Prostate gland (tissue), 2 donors: ENCODE results near the gene RBFOX2. TPM values are rescaled to one million over a fixed set of nuclear protein-coding genes. Genes with fewer than 3 reads are reported as not detected.

Experiments used
- DNase-seq: peaks from one replicate; pipeline ENCODE4 v3.0.0-alpha.2; 2019; ENCODE audit warnings: low spot score
- H3K27ac ChIP-seq, 2 donors: fragments of 200-600 bp; sonication (generic); 2 replicates each; pipeline ENCODE4 v1.5.1; 2017 to 2019
- H3K27me3 ChIP-seq: fragments of 200-600 bp; sonication (generic); replicated peaks from 2 replicates; pipeline ENCODE4 v1.5.1; 2019; ENCODE audit not compliant: insufficient read depth
- H3K36me3 ChIP-seq, 2 donors: fragments of 200-600 bp; sonication (generic); 1 replicate in 1 of 2; 2 replicates in 1 of 2; pipeline versions ENCODE4 v1.5.1 to v1.8.1; 2017 to 2019
- H3K4me1 ChIP-seq: fragments of 200-600 bp; sonication (generic); replicated peaks from 2 replicates; pipeline ENCODE4 v1.5.1; 2019
- H3K4me3 ChIP-seq, 2 donors: fragments of 200-600 bp; sonication (generic); 2 replicates each; pipeline ENCODE4 v1.5.1; 2017 to 2019
- H3K9me3 ChIP-seq: fragments of 200-600 bp; sonication (generic); 2 replicates; pipeline ENCODE4 v1.5.1; 2017
- CTCF ChIP-seq, 4 experiments: fragments of 200-600 bp in 2 of 4; fragments of 450-650 bp in 2 of 4; sonication (generic) in 2 of 4; IDR thresholded peaks; 1 replicate in 3 of 4; 2 replicates in 1 of 4; pipeline ENCODE4 v1.5.1; 2016 to 2019; ENCODE audit warnings: antibody characterized with exemption in 4 of 4, mild to moderate bottlenecking in 2 of 4, moderate library complexity in 2 of 4
- POLR2A ChIP-seq: fragments of 450-650 bp; IDR thresholded peaks from one replicate; pipeline ENCODE4 v1.6.1; 2016; ENCODE audit warnings: antibody characterized with exemption, mild to moderate bottlenecking
- POLR2AphosphoS5 ChIP-seq: sonication (generic); formaldehyde crosslinking; IDR thresholded peaks from one replicate; pipeline ENCODE4 v1.6.1; 2017; ENCODE audit warnings: antibody characterized with exemption
- WGBS: methylation state at CpG from one replicate; pipeline ENCODE4 v1.1.5; 2018; 5-methylcytosine and 5-hydroxymethylcytosine counted together
- intact Hi-C: fragments of 100-400 bp; cut with DNase I; formaldehyde crosslinking; loops from one replicate; pipeline ENCODE4 v1.14.2; 2022
- total RNA-seq, 2 donors: library from RNA; depleted of rRNA; stranded (reverse); fragments of >200 nt; gene quantifications; one replicate each; pipeline ENCODE4 v1.1.0, GENCODE V29; 2016

RBFOX2 gene
- total RNA-seq, 2 donors from 2014 or later: 59.8 to 79.4 TPM

GRCh38 chr22:35835998-35836691 is 192.5 kb downstream of the RBFOX2 start:
- peak; percentile 31 for DNase-seq
- WGBS: 7% methylated on average over 6 of the region's 6 CpGs
- Histone ChIP-seq H3K27ac (peak overlapping the region; percentile 57 to 65), H3K4me3 (peak overlapping the region; percentile 21 to 28), H3K27me3 (no peaks in the 10 kb centered on the region), H3K4me1 (peaks cover 3% of the 10 kb centered on the region), H3K9me3 (no peaks in the 10 kb centered on the region), H3K36me3 (no peaks in the 10 kb centered on the region)
- intact Hi-C loops: loop anchor here (5.0 kb wide), 1 partner anchor 209 kb away; no protein-coding TSS in a partner anchor
- peak; percentile 30 for TF ChIP-seq POLR2AphosphoS5
- no peak for TF ChIP-seq CTCF (IDR thresholded peaks at IDR 0.05)
- TF ChIP-seq POLR2A: no peak

GRCh38 chr22:35835267-35835997 is 193.2 kb downstream of the RBFOX2 start:
- Histone ChIP-seq H3K9me3 (no peaks in the 10 kb centered on the region), H3K27ac (peak overlapping the region; percentile 57 to 65), H3K36me3 (no peaks in the 10 kb centered on the region), H3K27me3 (no peaks in the 10 kb centered on the region), H3K4me3 (peak overlapping the region; percentile 21 to 28), H3K4me1 (peaks cover 3% of the 10 kb centered on the region)
- DNase-seq: no peak
- 8% methylated on average over 3 of the region's 3 CpGs for WGBS
- TF ChIP-seq CTCF (IDR thresholded peaks at IDR 0.05) (no peak), POLR2A (no peak), POLR2AphosphoS5 (no peak)
- intact Hi-C loops: loop anchor here (5.0 kb wide), 1 partner anchor 208 kb away; no protein-coding TSS in a partner anchor

- Histone ChIP-seq H3K27ac (no peak overlapping the region), H3K9me3 (no peaks in the 10 kb centered on the region), H3K4me1 (peaks cover 3% of the 10 kb centered on the region), H3K27me3 (no peaks in the 10 kb centered on the region), H3K4me3 (no peak overlapping the region), H3K36me3 (no peaks in the 10 kb centered on the region)
- intact Hi-C loops: no loop called here
- no peak for TF ChIP-seq POLR2AphosphoS5
- WGBS: 37% methylated on average over 3 of the region's 3 CpGs
- DNase-seq: no peak
These were observed 194.6 kb downstream of the RBFOX2 start for GRCh38 chr22:35834061-35834460.

GRCh38 chr22:35830305-35830704 is 198.3 kb downstream of the RBFOX2 start:
- H3K27ac ChIP-seq: no peak overlapping the region
- TF ChIP-seq CTCF (IDR thresholded peaks at IDR 0.05) (no peak), POLR2A (no peak)
- intact Hi-C loops: no loop called here
- H3K9me3 ChIP-seq: no peaks in the 10 kb centered on the region
- H3K27me3 ChIP-seq: no peaks in the 10 kb centered on the region
- H3K4me3 ChIP-seq: no peak overlapping the region
- 61% methylated on average over 2 of the region's 2 CpGs for WGBS
- no peaks in the 10 kb centered on the region for H3K4me1 ChIP-seq
- no peak for DNase-seq
- no peaks in the 10 kb centered on the region for H3K36me3 ChIP-seq

GRCh38 chr22:35824256-35824655 is 204.4 kb downstream of the RBFOX2 start:
- H3K36me3 ChIP-seq: no peaks in the 10 kb centered on the region
- intact Hi-C loops: no loop called here
- no peaks in the 10 kb centered on the region for H3K27me3 ChIP-seq
- no peak overlapping the region for H3K27ac ChIP-seq
- no peak overlapping the region for H3K4me3 ChIP-seq
- no peaks in the 10 kb centered on the region for H3K4me1 ChIP-seq
- H3K9me3 ChIP-seq: no peaks in the 10 kb centered on the region
- 100% methylated on average over 2 of the region's 2 CpGs for WGBS
- TF ChIP-seq CTCF (IDR thresholded peaks at IDR 0.05) (no peak), POLR2A (no peak), POLR2AphosphoS5 (no peak)
- no peak for DNase-seq
